ENCODE data around the gene APC2. TPM values are rescaled to one million over a fixed set of nuclear protein-coding genes. Genes with fewer than 3 reads are reported as not detected.

The APC2 gene
- total RNA-seq, 1 experiment from 2014 or later, result 1.6 TPM

DNA sequence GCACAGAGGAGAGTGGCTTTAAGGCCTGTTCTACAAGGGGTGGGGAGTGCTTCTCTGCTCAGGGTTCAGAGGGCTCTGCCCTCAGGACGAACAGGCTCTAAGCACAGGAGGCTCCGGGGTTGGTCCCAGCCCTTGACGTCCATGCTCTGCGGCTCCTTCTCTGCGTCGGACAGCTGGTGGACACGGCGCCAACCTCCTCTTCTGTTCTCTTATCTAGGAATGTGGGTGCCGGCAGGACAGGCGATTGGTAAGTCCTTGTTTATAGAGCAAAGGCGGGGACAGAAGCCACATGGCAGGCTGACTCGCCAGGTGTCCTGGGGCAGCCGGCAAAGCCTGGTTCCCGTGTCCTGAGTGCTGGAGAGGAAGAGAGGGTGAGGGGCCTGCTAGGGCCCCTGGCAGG is 20.2 kb upstream of the APC2 start:
- H3K9me3 ChIP-seq (ENCODE audit: insufficient read depth, low read depth), result no peaks in the 10 kb centered on the region

GRCh38 chr19:1430246-1430645 is 19.7 kb upstream of the APC2 start:
- TF ChIP-seq EZH2 (IDR thresholded peaks at IDR 0.05; ENCODE audit: low read depth), result no peak
- no peak overlapping the region for H3K4me2 ChIP-seq
- H2AFZ ChIP-seq, result no peak overlapping the region
- H3K9me2 ChIP-seq (ENCODE audit: insufficient read depth), result no peaks in the 10 kb centered on the region
- no TSS peak for BruUV-seq (replicated peaks)
- CTCF ChIA-PET, result no interaction called here
- H3K4me1 ChIP-seq (replicated peaks; ENCODE audit: insufficient read depth), result no peaks in the 10 kb centered on the region
- peaks cover 2% of the 10 kb centered on the region; the same call in 1 of the 2 replicates for H3F3A ChIP-seq (ENCODE audit: insufficient read depth, low read depth)
- H3K79me2 ChIP-seq (ENCODE audit: low read depth), result no peaks in the 10 kb centered on the region
- DNase-seq, result no peak
- intact Hi-C loops (cut with micrococcal nuclease; ENCODE audit: unreplicated experiment), result no loop called here
- H4K20me1 ChIP-seq (ENCODE audit: insufficient read depth), result no peaks in the 10 kb centered on the region
- H3K27ac ChIP-seq, result no peak overlapping the region
- H3K9me3 ChIP-seq (ENCODE audit: insufficient read depth, low read depth), result no peaks in the 10 kb centered on the region
- no peaks in the 10 kb centered on the region for H3K36me3 ChIP-seq (ENCODE audit: low read depth)
- no peaks in the 10 kb centered on the region for H3K27me3 ChIP-seq (ENCODE audit: insufficient read depth, low read depth)
- no peak overlapping the region for H3K4me3 ChIP-seq
- POLR2A ChIA-PET (ENCODE audit: unreplicated experiment), result no interaction called here

More for the DNA sequence above, 20.2 kb upstream of the APC2 start:
- ChIA-PET CTCF (no interaction called here), POLR2A (ENCODE audit: unreplicated experiment) (no interaction called here)
- TF ChIP-seq CTCF (conservative IDR thresholded peaks at IDR 0.05), result no peak
- intact Hi-C loops (cut with micrococcal nuclease; ENCODE audit: unreplicated experiment), result no loop called here
- Histone ChIP-seq H4K20me1 (ENCODE audit: insufficient read depth) (no peaks in the 10 kb centered on the region; the same call in none of the 2 replicates), H3F3A (ENCODE audit: insufficient read depth, low read depth) (no peaks in the 10 kb centered on the region), H3K79me2 (ENCODE audit: low read depth) (no peaks in the 10 kb centered on the region), H3K4me1 (replicated peaks; ENCODE audit: insufficient read depth) (no peaks in the 10 kb centered on the region), H3K36me3 (ENCODE audit: low read depth) (no peaks in the 10 kb centered on the region), H3K4me2 (no peak overlapping the region), H2AFZ (no peak overlapping the region), H3K27ac (no peak overlapping the region), H3K4me3 (no peak overlapping the region), H3K9me2 (ENCODE audit: insufficient read depth) (no peaks in the 10 kb centered on the region), H3K27me3 (ENCODE audit: insufficient read depth, low read depth) (no peaks in the 10 kb centered on the region)
- BruUV-seq (replicated peaks), result no TSS peak
- DNase-seq, result no peak

DNA sequence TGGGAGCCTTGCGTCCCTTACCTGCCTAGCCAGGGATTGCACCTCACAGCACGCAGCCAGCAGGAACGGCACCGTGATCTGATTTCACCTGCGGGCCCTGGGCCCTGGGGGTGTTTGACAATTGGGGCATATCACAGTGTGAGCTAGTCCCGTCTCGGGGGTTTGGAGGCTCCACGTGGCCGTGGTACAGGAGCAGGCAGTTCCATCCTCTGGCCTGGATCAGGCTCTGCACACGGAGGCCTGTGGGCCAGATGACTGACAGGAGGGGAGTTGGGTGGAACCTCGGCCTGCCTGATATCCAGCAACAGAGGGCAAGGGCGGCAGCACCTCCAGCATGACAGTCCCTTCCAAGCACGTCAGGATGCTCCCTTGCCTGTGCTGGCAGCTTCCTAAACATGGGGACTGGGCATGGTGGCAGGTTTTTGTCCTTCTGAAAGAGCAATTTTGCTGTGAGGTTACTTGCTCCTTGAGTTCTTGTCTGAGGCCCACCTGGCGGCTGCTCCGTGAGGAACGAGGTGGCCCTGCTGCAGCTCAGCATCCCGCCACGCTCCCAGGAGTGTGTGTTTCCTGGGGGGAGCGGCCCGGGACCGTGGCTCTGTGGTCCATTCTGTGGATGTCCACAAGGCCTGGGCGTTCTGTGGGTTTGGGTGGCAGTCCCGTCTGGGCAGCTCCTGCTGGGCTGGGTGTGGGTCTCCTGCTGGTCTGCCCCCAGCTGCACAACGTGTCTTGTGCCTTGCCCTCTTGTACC is 18.0 kb upstream of the APC2 start:
- CTCF ChIA-PET, result no interaction called here
- intact Hi-C loops (cut with micrococcal nuclease; ENCODE audit: unreplicated experiment), result no loop called here
- H3K4me2 ChIP-seq, result no peak overlapping the region
- BruUV-seq (replicated peaks), result no TSS peak
- POLR2A ChIA-PET (ENCODE audit: unreplicated experiment), result no interaction called here
- H3K4me1 ChIP-seq (replicated peaks; ENCODE audit: insufficient read depth), result no peaks in the 10 kb centered on the region
- no peak for DNase-seq
- H3K9me3 ChIP-seq (ENCODE audit: insufficient read depth, low read depth), result no peaks in the 10 kb centered on the region
- no peaks in the 10 kb centered on the region for H3K27me3 ChIP-seq (ENCODE audit: insufficient read depth, low read depth)
- H3K79me2 ChIP-seq (ENCODE audit: low read depth), result no peaks in the 10 kb centered on the region
- H2AFZ ChIP-seq, result no peak overlapping the region
- H3F3A ChIP-seq (ENCODE audit: insufficient read depth, low read depth), result peaks cover 17% of the 10 kb centered on the region; the same call in 1 of the 2 replicates
- H3K4me3 ChIP-seq, result no peak overlapping the region
- TF ChIP-seq EZH2 (IDR thresholded peaks at IDR 0.05; ENCODE audit: low read depth) (no peak), CTCF (conservative IDR thresholded peaks at IDR 0.05) (no peak)
- no peaks in the 10 kb centered on the region for H4K20me1 ChIP-seq (ENCODE audit: insufficient read depth)
- no peaks in the 10 kb centered on the region for H3K9me2 ChIP-seq (ENCODE audit: insufficient read depth)
- no peak overlapping the region for H3K27ac ChIP-seq
- H3K36me3 ChIP-seq (ENCODE audit: low read depth), result no peaks in the 10 kb centered on the region

DNA sequence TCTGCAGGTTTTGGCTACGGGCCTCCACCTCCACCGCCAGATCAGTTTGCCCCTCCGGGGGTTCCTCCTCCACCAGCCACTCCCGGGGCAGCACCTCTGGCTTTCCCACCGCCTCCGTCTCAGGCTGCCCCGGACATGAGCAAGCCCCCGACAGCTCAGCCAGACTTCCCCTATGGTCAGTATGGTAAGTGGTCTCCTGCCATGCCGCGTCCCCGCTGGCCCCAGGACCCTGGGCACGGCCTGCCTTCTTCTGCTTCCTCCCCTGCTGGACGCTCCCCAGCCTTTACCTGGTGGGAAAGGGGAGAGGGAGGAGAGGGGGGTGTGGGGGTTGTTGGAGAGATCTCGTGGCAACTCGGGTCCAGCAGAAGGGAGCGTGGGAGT is 17.4 kb upstream of the APC2 start:
- Histone ChIP-seq H3K4me1 (replicated peaks; ENCODE audit: insufficient read depth) (no peaks in the 10 kb centered on the region), H4K20me1 (ENCODE audit: insufficient read depth) (no peaks in the 10 kb centered on the region), H3K9me2 (ENCODE audit: insufficient read depth) (no peaks in the 10 kb centered on the region), H3F3A (ENCODE audit: insufficient read depth, low read depth) (peaks cover 21% of the 10 kb centered on the region; the same call in 1 of the 2 replicates), H3K4me3 (no peak overlapping the region), H3K27me3 (ENCODE audit: insufficient read depth, low read depth) (no peaks in the 10 kb centered on the region), H3K27ac (no peak overlapping the region), H2AFZ (no peak overlapping the region), H3K9me3 (ENCODE audit: insufficient read depth, low read depth) (no peaks in the 10 kb centered on the region), H3K79me2 (ENCODE audit: low read depth) (no peaks in the 10 kb centered on the region), H3K36me3 (ENCODE audit: low read depth) (no peaks in the 10 kb centered on the region), H3K4me2 (no peak overlapping the region)
- CTCF ChIA-PET, result interaction anchor here (0.6 kb wide), 2 partner anchors 11 to 74 kb away, joined by 3 to 4 read pairs; no protein-coding TSS in a partner anchor
- no peak for DNase-seq
- BruUV-seq (replicated peaks), result no TSS peak
- intact Hi-C loops (cut with micrococcal nuclease; ENCODE audit: unreplicated experiment), result no loop called here
- POLR2A ChIA-PET (ENCODE audit: unreplicated experiment), result no interaction called here
- no peak for TF ChIP-seq CTCF (conservative IDR thresholded peaks at IDR 0.05)
- no peak for TF ChIP-seq EZH2 (IDR thresholded peaks at IDR 0.05; ENCODE audit: low read depth)

Measured in PC-9 (cell line).